ENCODE data around the gene PKD2L1. TPM values are rescaled to one million over a fixed set of nuclear protein-coding genes. Genes with fewer than 3 reads are reported as not detected.
A peak's percentile ranks its signal among the peaks of the same experiment; 100 is the strongest.
"Not testable (repeated sequence)": the region's sequence is repeated elsewhere in the genome, so short reads cannot be mapped to it uniquely, and the experiment has no call there.

The PKD2L1 gene
- total RNA-seq, 1 donor from 2014 or later = 3.4 TPM

DNA sequence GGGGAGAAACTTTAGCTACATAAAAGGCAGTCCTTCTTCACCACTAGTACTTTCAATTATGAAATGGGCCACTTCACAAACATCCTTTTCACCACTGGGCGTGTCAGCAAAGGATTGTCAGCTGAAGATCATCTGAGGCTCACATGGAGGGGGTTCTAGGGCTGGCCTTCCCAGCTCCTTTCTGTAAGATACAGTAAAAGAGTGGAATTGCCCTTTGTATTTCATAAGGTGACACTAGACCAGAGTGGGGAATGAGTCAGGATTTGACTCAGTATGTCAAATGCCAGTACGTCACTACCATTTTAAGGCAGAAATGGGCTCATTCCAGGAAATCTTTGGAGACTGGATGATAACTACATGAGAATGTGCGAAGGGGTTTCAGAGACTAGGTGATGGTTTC is 22.3 kb downstream of the PKD2L1 start:
- no peaks in the 10 kb centered on the region for H3K9me3 ChIP-seq
- ATAC-seq (no peak), DNase-seq (no peak)
- no peak overlapping the region for H3K27ac ChIP-seq
- TF ChIP-seq, protein P1, sequence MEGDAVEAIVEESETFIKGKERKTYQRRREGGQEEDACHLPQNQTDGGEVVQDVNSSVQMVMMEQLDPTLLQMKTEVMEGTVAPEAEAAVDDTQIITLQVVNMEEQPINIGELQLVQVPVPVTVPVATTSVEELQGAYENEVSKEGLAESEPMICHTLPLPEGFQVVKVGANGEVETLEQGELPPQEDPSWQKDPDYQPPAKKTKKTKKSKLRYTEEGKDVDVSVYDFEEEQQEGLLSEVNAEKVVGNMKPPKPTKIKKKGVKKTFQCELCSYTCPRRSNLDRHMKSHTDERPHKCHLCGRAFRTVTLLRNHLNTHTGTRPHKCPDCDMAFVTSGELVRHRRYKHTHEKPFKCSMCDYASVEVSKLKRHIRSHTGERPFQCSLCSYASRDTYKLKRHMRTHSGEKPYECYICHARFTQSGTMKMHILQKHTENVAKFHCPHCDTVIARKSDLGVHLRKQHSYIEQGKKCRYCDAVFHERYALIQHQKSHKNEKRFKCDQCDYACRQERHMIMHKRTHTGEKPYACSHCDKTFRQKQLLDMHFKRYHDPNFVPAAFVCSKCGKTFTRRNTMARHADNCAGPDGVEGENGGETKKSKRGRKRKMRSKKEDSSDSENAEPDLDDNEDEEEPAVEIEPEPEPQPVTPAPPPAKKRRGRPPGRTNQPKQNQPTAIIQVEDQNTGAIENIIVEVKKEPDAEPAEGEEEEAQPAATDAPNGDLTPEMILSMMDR (IDR thresholded peaks at IDR 0.05) = no peak
- H3K36me3 ChIP-seq = no peaks in the 10 kb centered on the region
- no peak overlapping the region for H3K4me3 ChIP-seq
- intact Hi-C loops (cut with DNase I) = no loop called here
- no peaks in the 10 kb centered on the region for H3K4me1 ChIP-seq
- peaks cover 7% of the 10 kb centered on the region for H3K27me3 ChIP-seq (ENCODE audit: low read depth)

DNA sequence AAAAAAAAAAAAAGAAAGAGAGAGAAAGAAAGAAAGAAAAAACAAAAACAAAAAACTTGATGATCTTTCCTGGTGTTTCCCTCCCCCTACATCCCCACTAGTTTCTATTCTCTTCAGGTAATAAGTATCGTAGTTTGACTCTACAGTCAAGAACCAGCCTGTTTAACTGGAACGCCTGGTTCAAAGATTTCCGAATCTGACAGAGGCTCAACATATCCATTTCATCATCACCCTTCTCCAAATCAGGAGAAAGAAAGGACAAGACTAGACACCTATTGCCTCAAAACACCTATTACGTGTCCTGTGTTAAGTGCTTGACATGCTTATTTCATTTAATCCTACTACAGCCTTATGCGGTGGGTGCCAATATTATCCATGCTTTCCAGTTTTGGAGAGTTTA is 23.2 kb downstream of the PKD2L1 start:
- peaks cover 7% of the 10 kb centered on the region for H3K27me3 ChIP-seq (ENCODE audit: low read depth)
- TF ChIP-seq, protein P1 (IDR thresholded peaks at IDR 0.05) = no peak
- no peak overlapping the region for H3K27ac ChIP-seq
- intact Hi-C loops (cut with DNase I) = no loop called here
- no peaks in the 10 kb centered on the region for H3K4me1 ChIP-seq
- H3K4me3 ChIP-seq = no peak overlapping the region
- no peaks in the 10 kb centered on the region for H3K9me3 ChIP-seq
- no peak for DNase-seq
- ATAC-seq = no peak
- no peaks in the 10 kb centered on the region for H3K36me3 ChIP-seq

DNA sequence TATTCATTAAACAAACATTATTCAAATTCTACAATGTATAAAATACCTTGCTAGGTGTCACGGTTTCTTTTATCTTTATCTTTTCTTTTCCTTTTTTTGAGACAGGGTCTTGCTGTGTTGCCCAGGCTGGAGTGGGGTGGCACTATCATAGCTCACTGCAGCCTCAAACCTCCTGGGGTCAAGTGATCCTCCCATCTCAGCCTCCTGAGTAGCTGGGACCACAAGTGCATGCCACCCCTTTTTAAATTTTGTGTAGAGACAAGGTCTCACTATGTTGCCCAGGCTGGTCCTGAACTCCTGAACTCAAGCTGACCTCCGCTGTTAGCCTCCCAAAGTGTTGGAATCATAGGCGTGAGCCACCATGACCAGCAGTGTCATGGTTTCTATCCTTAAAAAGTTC is 25.6 kb downstream of the PKD2L1 start:
- DNase-seq (no peak), ATAC-seq (no peak)
- peaks cover 7% of the 10 kb centered on the region for H3K27me3 ChIP-seq (ENCODE audit: low read depth)
- H3K27ac ChIP-seq = no peak overlapping the region
- H3K4me3 ChIP-seq = no peak overlapping the region
- no peaks in the 10 kb centered on the region for H3K9me3 ChIP-seq
- intact Hi-C loops (cut with DNase I) = no loop called here
- H3K4me1 ChIP-seq = no peaks in the 10 kb centered on the region
- TF ChIP-seq, protein P1 (IDR thresholded peaks at IDR 0.05) = no peak
- no peaks in the 10 kb centered on the region for H3K36me3 ChIP-seq

DNA sequence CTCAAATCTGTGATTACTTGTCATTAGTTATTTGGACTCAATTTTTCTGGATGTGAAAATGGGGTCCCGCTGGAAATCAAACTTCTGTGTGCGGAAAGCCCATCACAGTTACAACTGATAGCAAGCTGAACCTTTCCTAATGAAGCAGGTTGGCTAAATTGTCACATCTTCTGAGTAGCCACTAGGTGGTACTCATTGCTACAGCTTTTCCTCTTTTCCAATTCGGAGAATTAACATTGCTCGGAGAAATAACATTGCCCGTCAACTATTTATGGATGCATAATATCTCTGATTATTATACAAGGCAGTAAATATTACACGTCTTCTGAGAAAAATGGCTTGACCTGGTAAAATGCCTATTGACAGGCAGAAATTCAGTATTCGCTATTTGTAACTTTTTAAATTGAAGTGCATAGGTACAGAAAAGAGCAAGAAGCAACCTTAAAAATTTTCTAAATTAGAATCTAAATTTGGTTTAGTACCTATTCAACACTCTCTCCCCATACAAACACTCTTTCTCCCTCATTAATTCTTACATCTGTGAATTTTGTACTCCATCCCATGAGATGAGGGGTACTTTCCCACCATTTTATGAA is 26.2 kb downstream of the PKD2L1 start:
- H3K36me3 ChIP-seq = no peaks in the 10 kb centered on the region
- DNase-seq (no peak), ATAC-seq (no peak)
- peaks cover 7% of the 10 kb centered on the region for H3K27me3 ChIP-seq (ENCODE audit: low read depth)
- no peak overlapping the region for H3K27ac ChIP-seq
- intact Hi-C loops (cut with DNase I) = no loop called here
- no peak overlapping the region for H3K4me3 ChIP-seq
- no peaks in the 10 kb centered on the region for H3K4me1 ChIP-seq
- no peaks in the 10 kb centered on the region for H3K9me3 ChIP-seq
- TF ChIP-seq, protein P1 (IDR thresholded peaks at IDR 0.05) = peak; percentile 57

DNA sequence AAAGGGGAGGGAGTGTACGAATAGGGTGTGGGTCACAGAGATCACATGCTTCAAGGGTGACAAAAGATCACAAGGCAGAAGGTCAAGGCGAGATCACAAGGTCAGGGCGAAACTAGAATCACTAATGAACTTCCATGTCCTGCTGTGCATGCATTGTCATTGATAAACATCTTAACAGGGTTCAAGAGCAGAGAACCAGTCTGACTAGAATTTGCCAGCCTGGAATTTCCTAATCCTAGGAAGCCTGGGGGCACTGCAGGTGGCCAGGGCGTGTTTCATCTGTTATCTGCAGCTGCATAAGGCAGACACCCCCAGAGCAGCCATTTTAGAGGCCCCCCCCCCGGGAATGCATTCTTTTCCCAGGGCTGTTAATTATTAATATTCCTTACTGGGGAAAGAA is 28.9 kb downstream of the PKD2L1 start:
- H3K4me1 ChIP-seq; H3K27me3 ChIP-seq (ENCODE audit: low read depth); DNase-seq; H3K27ac ChIP-seq; H3K9me3 ChIP-seq; intact Hi-C loops (cut with DNase I); H3K4me3 ChIP-seq; ATAC-seq; H3K36me3 ChIP-seq: not testable (repeated sequence)

DNA sequence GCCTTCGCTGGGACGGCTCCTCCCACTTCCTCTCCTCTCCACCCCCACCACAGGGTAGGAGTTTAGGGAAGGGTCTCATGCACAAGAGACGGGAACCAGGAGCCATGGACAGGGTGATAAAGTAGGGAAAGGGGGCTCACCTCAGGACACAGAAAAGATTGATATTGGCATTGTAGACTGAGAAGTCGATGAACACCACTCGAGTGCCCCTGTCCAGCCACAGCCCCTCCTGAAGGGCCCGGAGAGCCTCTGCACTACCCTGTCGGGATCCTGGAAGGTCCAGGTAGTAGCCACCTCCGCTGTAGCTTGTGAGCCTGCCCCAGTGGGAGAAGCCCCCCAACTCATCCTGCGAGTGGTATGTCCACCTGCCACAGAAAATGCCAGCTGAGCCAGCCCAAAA is 32.8 kb downstream of the PKD2L1 start:
- Histone ChIP-seq H3K9me3 (no peaks in the 10 kb centered on the region), H3K4me1 (no peaks in the 10 kb centered on the region), H3K36me3 (no peaks in the 10 kb centered on the region), H3K27ac (no peak overlapping the region), H3K4me3 (no peak overlapping the region), H3K27me3 (ENCODE audit: low read depth) (no peaks in the 10 kb centered on the region)
- TF ChIP-seq, protein P1 (IDR thresholded peaks at IDR 0.05) = no peak
- intact Hi-C loops (cut with DNase I) = no loop called here
- no peak for DNase-seq
- ATAC-seq = no peak
